Kidney (tissue), 14 donors: ENCODE data around the gene FYB2. TPM values are rescaled to one million over a fixed set of nuclear protein-coding genes. Genes with fewer than 3 reads are reported as not detected.

ENCODE experiments used
- DNase-seq, 5 donors: peaks; one replicate each; pipeline ENCODE4 v3.0.0-alpha.2; 2013 to 2020
- FAIRE-seq: peaks from 2 replicates; lab custom pipeline; 2012; peaks lifted over from hg19 to GRCh38; lab: Jason Lieb, UNC
- H3K27ac ChIP-seq, 2 donors: one replicate each; pipeline ENCODE4 v1.7.0; 2013; ENCODE audit warnings: low read depth in 2 of 2, low read length in 2 of 2, inconsistent platforms in 1 of 2
- H3K27me3 ChIP-seq: one replicate; pipeline ENCODE4 v1.7.1; 2013; ENCODE audit warnings: low read length, inconsistent platforms; ENCODE audit not compliant: control insufficient read depth, insufficient read depth
- H3K36me3 ChIP-seq, 3 donors: one replicate each; pipeline versions ENCODE4 v1.7.0 to v1.7.1; 2013; ENCODE audit warnings: low read length in 3 of 3, control low read depth in 1 of 3, inconsistent platforms in 1 of 3; ENCODE audit not compliant: insufficient read depth in 3 of 3, control insufficient read depth in 2 of 3
- H3K4me1 ChIP-seq, 3 donors: one replicate each; pipeline versions ENCODE4 v1.7.0 to v1.7.1; 2013; ENCODE audit warnings: low read length in 3 of 3, inconsistent platforms in 1 of 3, low read depth in 1 of 3; ENCODE audit not compliant: control insufficient read depth in 2 of 3, insufficient read depth in 2 of 3
- H3K4me3 ChIP-seq, 3 donors: one replicate each; pipeline versions ENCODE4 v1.7.0 to v1.8.1; 2013; ENCODE audit warnings: low read length in 3 of 3, control low read depth in 1 of 3, inconsistent platforms in 1 of 3
- H3K9ac ChIP-seq, 3 donors: one replicate each; pipeline versions ENCODE4 v1.7.0 to v1.7.1; 2013; ENCODE audit warnings: low read length in 3 of 3, control low read depth in 1 of 3, inconsistent platforms in 1 of 3
- H3K9me3 ChIP-seq, 3 donors: one replicate each; pipeline versions ENCODE4 v1.7.0 to v1.7.1; 2013; ENCODE audit warnings: low read length in 3 of 3, control low read depth in 1 of 3, inconsistent platforms in 1 of 3; ENCODE audit not compliant: control insufficient read depth in 2 of 3, insufficient read depth in 1 of 3
- intact Hi-C: fragments of 100-400 bp; cut with DNase I; formaldehyde crosslinking; loops from one replicate; pipeline ENCODE4 v1.11.1; 2022
- polyA plus RNA-seq: library from polyadenylated mRNA; stranded (reverse); fragments of 350-450 nt; fragmentation: Illumina TruSeq; extraction: RNeasy Lipid Tissue Mini Kit (QIAGEN cat#74804); gene quantifications from one replicate; pipeline ENCODE4 v1.2.3, GENCODE V29; 2014; ENCODE audit warnings: low read depth, low replicate concordance; ENCODE audit not compliant: insufficient read depth
- total RNA-seq: library from RNA; stranded (reverse); fragmentation: NEBNext Ultra II Directional; extraction: Animal tissue kit (Norgen Biotek cat#: 25700); gene quantifications from one replicate; pipeline ENCODE4 v1.2.1, GENCODE V29; 2021
- TF ChIP-seq, protein P1 (sequence below): IDR thresholded peaks from 3 replicates; pipeline ENCODE4 v1.5.1; 2012; ENCODE audit warnings: mild to moderate bottlenecking, moderate library complexity, borderline replicate concordance; ENCODE audit not compliant: insufficient read depth; ENCODE audit errors: extremely low read depth
- donor health status: control.
- donor health status: control.
- donor health status: control.
- donor health status: control.
- donor health status: control.
- donor health status: DM: yes; HTN: yes; CAD: no.
- donor health status: Normal renal cell carcinoma (clear cell type).

The FYB2 gene
- total and polyA plus RNA-seq, 2 donors from 2014 or later: 5.5 to 7.9 TPM

DNA sequence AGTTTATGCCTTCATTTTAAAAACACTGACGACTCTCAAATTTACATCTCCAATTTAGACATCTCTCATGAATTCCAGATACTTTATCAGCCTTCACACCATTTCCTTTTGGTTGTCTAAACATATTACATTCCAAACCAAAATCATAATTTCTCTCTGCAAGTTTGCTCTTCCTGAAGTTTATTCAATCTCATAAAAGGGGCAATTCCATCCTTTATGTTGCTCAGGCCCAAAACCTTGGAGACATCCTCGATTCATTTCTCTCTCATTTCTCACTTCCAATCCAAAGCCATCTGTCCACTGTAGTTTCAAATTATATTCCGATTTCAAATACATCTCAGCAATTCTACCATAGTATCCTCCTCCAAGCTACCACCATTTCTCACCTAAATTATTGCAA, 74.0 kb downstream of the FYB2 start:
- FAIRE-seq: no peak
- TF ChIP-seq, protein P1, sequence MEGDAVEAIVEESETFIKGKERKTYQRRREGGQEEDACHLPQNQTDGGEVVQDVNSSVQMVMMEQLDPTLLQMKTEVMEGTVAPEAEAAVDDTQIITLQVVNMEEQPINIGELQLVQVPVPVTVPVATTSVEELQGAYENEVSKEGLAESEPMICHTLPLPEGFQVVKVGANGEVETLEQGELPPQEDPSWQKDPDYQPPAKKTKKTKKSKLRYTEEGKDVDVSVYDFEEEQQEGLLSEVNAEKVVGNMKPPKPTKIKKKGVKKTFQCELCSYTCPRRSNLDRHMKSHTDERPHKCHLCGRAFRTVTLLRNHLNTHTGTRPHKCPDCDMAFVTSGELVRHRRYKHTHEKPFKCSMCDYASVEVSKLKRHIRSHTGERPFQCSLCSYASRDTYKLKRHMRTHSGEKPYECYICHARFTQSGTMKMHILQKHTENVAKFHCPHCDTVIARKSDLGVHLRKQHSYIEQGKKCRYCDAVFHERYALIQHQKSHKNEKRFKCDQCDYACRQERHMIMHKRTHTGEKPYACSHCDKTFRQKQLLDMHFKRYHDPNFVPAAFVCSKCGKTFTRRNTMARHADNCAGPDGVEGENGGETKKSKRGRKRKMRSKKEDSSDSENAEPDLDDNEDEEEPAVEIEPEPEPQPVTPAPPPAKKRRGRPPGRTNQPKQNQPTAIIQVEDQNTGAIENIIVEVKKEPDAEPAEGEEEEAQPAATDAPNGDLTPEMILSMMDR: no peak
- Histone ChIP-seq H3K4me3 (no peak overlapping the region), H3K9ac (no peak overlapping the region), H3K27me3 (no peaks in the 10 kb centered on the region), H3K9me3 (no peaks in the 10 kb centered on the region), H3K36me3 (no peaks in the 10 kb centered on the region), H3K27ac (no peak overlapping the region), H3K4me1 (no peaks in the 10 kb centered on the region)
- intact Hi-C loops: no loop called here
- no peak for DNase-seq

DNA sequence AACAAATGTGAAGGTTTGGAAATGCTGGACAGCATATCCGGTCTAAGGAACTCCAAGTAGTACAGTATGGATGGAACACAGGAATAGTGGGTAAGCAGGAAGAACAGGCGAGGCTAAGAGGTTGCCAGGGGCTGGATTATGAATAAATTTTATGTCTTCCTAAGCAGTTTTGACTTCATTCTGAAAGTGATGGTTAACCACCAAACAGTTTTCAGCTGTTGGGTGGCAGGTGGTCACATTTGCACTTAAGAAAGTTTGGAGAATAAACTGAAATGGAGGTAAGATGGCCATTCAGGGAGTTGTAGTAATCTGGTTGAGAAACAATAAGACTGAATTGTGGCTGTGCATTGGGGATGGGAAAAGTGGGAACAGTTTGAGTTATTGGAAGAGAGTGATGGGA, 90.2 kb downstream of the FYB2 start:
- DNase-seq (no peak), FAIRE-seq (no peak)
- TF ChIP-seq, protein P1: no peak
- no peak overlapping the region for H3K27ac ChIP-seq
- H3K9me3 ChIP-seq: no peaks in the 10 kb centered on the region
- H3K4me3 ChIP-seq: no peak overlapping the region
- no peaks in the 10 kb centered on the region for H3K36me3 ChIP-seq
- H3K9ac ChIP-seq: no peak overlapping the region
- intact Hi-C loops: no loop called here
- no peaks in the 10 kb centered on the region for H3K27me3 ChIP-seq
- no peaks in the 10 kb centered on the region for H3K4me1 ChIP-seq

DNA sequence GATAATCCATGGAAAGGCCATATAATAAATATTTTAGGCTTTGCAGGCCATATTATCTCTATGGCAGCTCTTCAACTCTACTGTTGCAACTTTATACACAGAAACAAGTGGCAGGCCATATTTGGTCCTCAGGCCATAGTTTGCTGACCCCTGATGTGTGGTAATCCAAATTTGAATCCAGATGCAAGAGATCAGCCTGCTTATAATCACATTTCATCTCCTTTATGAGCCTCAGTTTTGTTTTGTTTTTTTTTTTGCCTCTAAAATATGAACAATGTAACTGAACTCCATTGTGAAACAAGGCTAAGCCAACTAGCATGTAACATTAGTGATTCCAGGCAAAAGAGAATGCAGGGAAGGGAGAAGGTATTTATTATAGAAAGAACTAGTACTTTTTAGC, 92.5 kb downstream of the FYB2 start:
- peak in 1 of 5 donors; percentile 24 for DNase-seq
- FAIRE-seq: no peak
- Histone ChIP-seq H3K9ac (no peak overlapping the region), H3K27me3 (no peaks in the 10 kb centered on the region), H3K27ac (no peak overlapping the region), H3K4me3 (no peak overlapping the region), H3K36me3 (no peaks in the 10 kb centered on the region), H3K9me3 (no peaks in the 10 kb centered on the region), H3K4me1 (no peaks in the 10 kb centered on the region)
- intact Hi-C loops: no loop called here
- TF ChIP-seq, protein P1: no peak

DNA sequence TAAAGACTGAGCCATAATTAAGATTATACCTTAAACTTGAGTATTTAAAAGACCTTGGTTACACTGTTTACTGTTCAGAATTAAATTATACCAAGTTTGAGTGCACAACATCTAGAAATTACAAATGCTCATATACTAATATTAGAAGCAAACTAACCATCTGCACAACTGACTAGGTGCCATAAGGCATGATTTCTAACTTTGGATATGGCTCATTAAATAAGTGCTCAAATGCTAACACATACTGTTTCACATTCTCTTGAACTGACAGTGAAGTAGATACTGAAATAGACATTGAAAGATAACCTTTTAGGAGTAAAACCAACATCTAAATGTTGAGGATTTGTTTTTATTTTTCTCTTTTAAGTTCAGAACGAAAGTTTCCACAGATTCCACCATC, 100.0 kb downstream of the FYB2 start:
- Histone ChIP-seq H3K27ac (no peak overlapping the region), H3K36me3 (no peaks in the 10 kb centered on the region), H3K4me3 (no peak overlapping the region), H3K9me3 (no peaks in the 10 kb centered on the region), H3K9ac (no peak overlapping the region), H3K4me1 (no peaks in the 10 kb centered on the region), H3K27me3 (no peaks in the 10 kb centered on the region)
- intact Hi-C loops: no loop called here
- TF ChIP-seq, protein P1: no peak
- DNase-seq (peak in 1 of 5 donors; percentile 12), FAIRE-seq (no peak)
